Measurements from ENCODE around the gene OTOG.

OTOG gene

DNA sequence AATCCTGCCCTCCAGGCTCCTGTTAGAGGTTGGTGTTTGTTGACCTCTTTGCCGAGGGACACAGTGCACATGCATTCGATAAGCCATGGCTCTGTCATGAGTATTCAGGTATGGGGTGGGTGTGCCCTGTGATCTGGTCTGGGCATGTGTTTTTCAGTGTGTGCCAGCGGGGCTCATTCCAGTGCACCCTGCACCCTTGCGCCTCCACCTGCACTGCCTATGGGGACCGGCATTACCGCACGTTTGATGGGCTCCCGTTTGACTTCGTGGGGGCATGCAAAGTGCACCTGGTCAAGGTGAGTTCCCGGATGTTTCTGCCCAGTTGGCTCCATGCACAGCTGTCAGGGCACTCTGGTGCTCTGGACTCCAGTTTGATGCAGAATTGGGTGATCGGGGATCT lies 44.2 kb downstream of the OTOG start:
- no peak for DNase-seq

DNA sequence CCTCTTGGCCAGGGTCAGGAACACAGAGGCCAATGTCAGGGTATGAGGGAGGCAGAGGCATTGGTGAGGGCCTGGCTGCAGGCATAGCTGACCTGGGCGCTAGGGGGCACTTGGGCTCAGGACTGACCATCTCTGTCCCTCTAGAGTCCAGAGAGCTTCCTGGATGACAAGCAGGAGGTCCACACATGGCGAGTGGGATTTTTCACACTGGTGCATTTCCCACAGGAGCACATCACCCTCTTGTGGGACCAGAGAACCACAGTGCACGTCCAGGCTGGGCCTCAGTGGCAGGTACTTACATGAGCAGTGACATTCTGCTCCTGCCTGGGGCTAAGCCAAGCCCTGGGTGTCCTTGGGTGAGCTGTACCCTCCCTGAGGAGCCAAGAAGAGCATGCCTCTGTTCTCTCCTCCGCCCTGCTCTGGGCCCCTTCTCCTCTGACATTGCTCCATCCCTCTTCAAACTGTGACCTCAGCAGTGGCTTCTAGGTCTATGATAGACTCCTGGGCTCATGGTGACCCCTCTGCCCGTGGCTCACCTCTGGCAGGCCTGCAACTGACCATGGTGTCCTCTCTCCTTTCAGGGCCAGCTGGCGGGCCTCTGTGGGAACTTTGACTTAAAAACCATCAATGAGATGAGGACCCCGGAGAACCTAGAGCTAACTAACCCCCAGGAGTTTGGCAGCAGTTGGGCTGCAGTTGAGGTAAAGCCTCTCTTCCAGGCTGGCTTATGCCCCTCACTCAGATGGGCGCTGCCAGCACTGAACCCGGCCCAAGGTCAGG lies 46.6 kb downstream of the OTOG start:
- DNase-seq: no peak

DNA sequence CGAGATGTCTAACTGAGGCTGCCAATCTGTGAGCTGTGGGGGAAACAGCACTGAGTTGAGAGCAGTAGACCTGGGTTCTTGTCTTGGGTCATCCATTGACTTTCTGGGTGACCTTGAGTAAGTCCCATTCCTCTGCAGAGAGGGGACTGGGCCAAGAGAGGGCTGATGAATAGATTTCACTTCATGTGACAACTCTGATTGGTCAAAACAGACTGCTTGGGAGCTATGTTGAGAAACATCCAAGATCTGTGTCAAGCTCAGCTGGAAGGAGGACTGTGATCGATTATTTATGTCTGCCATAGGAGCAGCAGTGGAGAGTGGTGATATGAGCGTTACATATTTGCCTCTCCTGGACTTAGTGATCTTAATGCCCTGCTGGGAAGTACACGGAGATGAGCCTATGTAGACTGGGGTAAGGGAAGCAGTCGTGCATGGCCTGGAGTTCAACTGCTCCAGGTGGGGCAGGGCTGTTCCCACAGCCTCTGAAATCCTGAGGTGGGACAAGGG lies 47.7 kb downstream of the OTOG start:
- no peak for DNase-seq

DNA sequence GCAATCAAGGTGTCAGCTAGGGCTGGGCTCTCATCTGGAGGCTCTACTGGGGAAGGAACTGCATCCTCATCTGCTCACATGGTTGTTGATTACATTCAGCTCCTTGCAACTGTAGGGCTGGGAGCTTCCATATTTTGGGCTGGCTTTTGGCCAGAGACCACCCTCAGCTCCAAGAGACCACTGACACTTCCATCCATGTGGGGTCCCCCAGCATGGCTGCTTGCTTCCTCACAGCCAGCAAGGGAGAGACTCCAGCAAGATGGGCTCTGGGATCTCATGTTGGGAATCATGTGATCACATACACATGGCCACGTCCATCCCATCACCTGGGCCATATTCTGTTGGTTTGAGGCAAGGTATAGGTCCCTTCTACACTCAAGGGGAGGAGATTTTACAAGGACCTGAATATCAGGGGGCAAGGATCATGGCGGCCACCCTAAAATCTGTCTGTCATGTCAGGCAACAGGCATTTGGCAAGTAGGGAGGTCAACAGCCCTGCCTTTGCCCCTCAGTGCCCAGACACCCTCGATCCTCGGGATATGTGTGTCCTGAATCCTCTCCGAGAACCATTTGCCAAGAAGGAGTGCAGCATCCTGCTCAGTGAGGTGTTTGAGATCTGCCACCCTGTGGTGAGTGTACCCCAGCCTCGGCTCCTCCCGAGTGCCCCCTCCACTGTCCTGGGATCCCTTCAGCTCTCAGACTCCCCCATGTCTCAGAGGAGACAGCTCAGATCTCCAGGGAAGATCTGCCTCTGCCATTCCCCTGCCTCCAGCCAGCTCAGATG lies 48.7 kb downstream of the OTOG start:
- no peak for DNase-seq

DNA sequence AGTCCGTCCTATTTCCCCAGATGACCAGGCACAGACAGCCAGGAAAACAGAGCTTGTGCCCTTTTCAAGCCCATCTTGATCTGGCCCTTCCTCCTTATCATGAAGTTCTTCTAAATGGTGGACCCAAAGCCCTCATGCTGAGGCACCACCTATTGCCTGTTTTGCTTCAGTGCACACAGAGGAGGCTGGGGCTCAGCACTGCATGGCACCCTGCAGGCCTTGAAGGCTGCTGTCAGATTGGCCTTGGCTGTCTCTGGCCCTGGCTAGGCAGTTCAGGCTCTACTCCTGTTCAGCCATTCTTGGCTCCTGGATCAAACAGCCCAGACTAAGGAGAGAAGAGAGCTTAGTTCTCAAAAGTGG lies 49.2 kb downstream of the OTOG start:
- no peak for DNase-seq

DNA sequence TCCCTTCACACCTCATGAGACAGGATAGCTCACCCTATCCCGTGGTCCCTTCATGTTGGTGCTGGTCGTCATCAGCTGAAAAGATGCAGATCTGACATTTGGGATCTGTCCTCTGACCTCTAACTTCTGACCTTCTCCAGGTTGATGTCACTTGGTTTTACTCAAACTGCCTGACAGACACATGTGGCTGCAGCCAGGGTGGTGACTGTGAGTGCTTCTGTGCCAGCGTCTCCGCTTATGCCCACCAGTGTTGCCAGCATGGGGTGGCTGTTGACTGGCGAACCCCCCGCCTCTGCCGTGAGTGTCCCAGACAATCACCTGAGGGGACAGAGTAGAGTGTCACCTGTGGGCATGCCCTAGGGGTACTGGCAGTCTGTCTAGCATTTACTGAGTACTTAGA lies 49.7 kb downstream of the OTOG start:
- DNase-seq: no peak

DNA sequence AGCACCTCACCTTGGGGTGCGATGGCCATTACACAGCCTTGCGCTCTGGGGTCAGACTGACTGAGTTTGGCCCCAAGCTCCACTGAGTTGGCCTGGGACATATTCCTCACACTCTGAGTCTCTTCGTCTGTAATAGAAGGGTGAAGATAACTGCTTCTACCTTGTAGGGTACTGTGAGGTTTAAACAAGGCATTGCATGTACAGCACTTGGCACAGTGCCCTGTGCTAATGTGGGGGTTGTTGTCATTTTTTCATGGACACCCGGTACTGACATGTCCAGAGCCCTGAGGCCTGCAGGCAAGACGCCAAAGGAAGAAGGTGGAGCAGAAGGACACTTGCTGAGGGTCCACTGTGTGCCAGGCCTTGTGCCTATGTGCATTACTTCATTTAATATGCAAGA lies 50.7 kb downstream of the OTOG start:
- no peak for DNase-seq

DNA sequence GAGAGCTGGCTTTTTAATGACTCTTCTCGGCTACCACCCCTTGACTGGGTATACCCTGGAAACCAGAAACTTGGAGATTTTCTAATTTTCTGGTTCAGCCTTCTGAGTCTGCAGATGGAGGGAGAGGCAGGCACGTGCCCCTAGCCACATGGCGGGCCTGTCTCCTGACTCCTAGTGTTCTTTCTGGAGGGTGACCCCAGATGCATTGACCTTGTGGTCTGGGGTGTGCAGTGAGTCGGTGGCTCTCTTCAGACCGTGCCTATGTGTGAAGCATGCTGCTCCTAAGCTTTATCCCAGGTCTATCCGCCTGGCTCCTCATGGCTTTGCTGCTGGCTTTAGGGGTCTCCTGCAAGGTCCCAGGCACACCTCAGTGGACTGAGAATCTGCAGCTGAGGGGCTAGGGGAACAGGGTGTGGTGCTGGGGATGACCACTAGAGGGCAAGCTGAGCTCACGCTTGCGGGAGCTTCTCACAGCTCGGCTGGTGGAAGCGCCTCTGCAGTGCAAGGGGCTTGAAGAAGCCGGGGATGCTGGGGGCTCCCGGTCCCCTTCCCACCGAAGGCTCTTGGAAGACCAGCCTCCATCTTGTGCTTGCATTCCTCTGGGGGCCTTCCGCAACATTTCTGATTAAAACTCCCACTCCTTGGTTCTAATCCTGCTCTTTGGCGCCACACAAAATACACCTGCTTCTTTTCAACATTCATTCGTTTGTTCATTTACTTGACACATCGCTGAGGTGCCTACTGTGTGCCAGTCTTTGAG lies 51.8 kb downstream of the OTOG start:
- peak; percentile 42 for DNase-seq

DNA sequence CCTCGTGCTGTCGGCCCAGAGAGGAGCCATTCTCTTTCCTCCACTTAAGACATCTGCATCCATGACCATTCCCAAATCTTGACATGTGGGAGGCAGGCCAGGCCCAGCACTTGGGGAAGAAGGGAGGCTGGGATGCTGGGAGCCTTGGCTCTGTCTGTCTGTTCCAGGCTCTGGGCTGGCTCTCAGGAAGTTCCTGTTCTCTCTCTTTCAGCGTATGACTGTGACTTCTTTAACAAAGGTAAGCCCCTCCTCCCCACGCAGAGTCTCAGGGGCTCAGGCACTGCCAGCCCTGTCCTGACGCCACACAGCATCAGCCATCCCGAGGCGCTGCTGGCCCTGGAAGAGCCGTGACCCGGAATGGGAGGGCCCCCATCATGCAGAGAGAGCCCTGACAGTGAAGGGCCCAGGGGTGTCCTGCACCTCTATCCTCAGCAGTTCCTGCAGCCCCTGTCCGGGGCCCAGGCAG lies 52.4 kb downstream of the OTOG start:
- no peak for DNase-seq

DNA sequence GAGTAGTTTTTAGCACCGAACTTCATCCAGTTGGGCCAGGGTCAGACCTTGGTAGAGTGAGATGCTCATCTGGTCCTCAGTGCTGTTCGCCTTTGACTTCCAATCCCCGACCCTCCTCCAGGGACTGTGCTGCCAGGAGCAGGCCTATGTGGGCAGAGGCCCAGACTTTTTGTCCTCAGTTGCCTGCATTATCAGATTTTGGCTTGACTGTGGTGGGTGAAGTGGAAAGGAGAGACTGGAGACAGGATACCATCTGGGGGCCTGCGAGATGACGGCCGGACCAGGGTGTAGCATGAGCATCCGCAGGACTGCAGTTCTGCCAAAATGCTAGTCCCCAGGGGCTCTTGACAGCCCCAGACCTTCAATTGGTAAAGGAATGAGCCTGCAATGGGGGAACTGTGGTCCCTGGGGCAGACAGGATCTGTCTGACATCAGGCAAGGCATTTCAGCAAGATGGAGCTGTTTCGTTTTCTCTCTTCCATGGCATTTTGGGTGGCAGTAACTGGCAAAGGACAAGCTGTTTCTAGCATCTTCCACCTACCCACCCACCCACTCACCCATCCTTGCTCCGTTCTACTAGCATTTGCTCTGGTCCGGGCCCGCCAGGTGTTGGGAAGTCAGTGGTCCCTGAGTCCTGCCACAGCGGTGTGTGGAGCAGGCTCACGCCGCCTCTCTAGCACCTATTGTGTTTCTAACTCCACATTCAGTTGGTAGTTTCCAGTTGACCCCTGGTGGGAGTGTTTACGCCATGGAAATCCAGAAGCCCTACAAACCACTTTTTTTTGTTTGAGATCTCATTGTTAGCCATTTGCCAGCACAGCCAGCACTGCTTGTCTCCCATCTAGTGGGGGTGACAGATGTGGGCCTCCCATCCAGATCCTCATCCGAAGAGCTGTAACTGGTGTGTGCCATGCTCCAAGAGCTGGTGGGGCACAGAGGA lies 53.5 kb downstream of the OTOG start:
- DNase-seq: no peak

DNA sequence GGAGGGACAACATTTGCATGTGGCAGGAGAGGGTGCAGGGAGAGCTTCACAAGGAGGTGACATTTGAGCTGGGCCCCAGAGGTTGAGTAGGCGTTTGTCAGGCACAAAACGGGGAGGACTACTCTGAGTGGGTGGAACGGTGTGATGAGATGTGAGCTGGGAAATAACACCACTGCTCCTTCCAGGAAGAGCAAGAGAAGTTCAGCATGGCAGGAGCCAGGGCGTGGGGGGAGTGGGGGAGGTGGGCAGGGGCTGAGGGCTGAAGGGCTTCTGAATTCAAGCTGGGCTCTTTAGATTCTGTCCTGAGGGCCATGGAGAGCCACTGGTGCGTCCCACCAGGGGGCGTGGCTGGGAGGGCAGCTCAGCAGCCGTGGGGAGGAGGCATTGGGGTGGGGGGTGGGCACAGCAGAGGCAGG lies 54.2 kb downstream of the OTOG start:
- no peak for DNase-seq

DNA sequence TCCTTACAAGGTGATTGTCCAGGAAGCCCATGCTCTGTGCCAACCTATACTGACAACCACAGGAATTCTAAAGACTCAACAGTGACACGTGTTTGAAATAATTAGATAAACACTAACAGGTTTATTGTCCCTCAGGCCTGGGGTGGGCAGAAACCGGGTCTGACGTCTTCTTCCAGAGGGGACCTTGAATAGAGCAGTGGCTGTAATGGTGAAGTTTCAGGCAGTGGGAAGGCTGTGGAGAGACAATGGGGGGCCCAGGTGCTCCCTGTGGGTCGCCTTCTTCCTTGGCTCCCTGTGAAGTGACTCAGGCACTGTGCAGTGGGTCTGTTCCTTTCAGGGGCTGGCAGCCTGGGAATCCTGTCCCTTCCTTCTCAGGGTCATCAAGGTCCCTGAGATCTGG lies 54.6 kb downstream of the OTOG start:
- DNase-seq: no peak

DNA sequence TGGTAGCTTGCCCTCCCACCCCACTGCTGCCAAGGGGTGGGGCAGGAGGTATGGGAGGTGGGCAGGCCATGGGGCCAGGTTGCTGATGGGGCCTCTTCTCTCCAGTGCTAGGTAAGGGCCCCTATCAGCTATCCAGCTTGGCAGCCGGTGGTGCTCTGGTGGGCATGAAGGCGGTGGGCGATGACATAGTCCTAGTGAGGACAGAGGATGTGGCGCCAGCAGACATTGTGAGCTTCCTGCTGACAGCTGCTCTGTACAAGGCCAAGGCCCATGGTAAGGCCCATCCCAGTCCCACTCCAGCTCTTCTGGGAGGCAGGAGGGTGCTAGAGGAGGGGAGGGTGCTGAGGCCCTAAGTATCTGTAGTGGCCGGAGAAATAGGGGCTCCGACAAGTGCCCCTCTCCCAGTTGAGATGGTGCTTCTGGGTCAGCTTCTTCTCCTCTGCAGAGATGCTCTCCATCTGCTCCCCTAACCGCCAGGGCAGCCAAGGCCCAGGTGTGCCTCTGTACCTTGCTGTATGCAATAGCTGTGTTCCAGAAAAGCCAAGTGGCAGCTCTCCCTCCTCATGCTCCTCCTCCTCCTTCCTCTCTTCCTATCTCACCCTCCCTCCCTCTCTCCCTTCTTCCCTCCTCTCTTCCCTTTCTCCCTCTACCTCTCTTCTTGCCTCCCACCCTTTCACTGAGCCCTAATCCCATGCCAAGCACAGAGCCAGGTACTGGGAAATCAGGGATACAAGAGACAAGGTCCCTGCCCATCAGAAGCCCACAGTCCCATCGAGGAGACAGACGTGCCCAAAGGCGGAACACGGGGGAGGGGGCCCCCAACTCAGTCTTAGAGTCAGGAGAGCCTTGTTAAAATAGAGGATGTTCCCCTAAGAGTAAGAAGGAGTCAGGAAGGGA lies 55.3 kb downstream of the OTOG start:
- DNase-seq: no peak

DNA sequence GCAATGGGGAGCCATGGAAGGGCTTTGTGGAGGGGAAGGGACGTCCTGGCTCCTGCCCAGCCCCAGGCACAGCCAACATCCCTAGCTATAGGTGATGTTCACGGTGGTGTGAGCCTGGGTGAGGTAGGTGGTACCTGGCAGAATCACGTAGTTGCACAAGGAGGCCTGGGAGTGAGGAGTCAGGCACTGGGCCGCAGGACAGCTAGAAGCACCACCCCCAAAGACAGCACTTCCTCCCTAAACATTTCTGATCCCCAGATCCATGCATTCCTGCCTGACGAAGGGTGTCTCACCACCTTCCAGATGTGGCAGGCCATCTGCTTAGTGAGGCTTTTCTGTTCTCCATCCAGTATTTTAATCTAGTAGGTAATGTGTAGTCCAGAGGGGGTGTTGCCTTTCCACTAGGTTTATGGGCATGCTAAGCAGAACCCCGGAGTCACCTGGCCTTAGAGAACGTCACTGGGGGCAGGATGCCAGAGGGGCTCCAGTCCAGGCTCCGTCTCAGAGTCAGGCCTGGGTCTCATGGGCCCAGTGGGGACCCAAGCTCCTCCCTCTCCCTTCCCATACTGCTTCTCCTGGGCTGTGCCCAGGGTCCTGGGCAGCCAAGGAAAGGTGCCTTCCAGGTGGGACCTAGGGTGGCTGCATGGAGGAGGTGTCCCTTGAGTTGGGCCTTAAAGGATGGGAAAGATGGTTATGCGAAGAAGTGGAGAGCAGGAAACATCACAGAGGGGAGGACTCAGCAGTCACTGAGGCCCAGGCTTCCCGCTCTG lies 56.2 kb downstream of the OTOG start:
- no peak for DNase-seq

DNA sequence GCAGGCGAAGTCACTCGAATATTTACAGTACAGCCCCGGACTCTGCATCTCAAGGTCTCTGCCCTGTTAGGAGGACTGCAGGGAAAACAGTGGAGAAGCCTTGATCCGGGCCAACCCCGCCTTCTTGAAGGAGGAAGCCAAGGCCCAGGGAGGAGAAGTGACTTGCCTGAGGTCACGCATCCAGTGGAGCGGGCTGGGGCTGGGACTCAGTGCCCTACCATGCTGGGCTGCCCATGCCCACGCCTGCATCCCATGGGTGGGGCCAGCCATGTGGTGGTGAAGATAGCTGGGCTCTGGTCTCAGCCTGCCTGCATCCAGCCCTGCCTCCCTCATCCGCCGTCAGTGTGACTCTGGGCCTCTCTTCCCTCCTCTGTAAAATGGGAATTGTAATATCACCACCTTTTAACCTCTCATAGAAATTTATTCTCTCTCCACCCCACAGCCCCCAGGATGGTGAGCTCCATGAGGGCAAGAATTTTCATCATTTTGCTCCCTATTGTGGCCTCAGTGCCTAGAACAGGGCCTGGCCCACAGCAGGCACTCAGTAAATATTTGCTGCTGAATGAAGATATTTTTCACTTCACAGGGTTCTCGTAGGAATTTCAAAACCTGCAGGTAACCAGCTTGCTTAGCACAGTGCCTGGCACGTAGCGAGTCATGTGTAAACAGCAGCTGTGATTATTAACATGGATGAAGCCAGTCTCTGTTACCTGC lies 57.3 kb downstream of the OTOG start:
- DNase-seq: no peak

DNA sequence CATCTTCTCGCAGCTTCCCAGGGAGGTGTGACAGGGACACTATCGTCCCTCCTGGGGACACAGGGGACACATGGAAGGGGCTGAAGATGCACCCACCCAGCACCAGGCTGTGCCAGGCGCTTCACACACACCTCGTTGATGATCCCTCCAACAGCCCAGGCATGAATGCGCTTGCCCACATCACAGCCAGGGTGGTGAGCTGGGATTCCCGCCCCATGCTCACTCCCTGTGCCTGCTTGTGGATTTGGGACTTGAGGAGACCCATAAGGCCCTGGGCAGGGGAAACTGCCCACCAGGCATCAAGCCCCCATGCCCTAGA lies 57.8 kb downstream of the OTOG start:
- DNase-seq: no peak

DNA sequence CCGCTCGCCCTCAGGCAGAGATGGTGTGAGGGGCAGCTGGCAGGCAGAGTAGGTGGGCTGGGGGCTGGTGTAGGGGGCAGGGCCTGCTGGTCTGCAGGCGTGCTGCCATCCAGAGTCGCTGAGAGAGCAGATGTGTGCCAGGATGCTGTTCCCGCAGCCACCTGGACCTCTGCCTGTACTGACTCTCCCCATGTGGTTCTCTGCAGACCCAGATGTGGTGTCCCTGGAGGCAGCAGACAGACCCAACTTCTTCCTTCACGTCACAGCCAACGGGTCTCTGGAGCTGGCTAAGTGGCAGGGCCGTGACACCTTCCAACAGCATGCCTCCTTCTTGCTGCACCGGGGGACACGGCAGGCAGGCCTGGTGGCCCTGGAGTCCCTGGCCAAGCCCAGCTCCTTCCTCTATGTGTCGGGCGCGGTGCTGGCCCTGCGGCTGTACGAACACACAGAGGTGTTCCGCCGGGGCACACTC lies 58.6 kb downstream of the OTOG start:
- DNase-seq: no peak

DNA sequence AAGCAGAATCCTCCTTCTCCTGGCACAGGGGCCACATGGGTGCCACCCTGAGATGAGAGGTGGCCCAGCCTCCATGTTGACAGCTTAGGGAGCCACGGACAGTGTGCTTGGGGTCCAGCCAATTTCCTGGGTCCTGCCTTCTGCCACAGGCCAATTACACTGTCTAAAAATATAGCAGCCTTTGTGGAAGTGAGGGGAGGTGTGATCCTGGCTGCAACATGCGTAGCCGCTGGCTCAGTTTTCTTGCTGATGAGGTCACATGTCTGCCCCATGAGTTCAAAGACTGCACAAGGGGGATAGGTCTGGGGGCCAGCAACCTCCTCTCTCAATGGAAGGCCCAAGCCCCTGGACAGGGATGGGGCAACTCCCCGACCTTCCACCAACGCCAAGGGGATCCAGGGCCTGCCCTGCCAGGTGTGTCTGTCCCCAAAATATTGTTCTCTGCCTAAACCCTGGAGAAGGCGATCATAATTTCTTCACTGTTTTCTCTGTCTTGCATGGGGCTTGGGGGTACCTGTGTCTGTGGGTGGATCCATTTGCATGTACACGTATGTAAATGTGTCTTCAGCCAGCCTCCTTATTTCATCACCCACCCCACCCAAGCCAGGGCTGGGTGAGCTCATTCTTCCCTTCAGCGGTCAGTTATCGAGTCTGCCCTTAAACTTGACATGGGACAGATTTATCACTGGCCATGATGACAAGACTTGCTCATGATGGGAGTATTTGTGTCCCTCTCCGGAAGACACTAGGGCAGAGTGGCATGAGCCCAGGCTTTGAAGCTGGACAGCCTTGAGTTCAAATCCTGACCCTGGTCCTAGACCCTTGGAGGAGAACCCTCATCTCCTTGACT lies 59.4 kb downstream of the OTOG start:
- DNase-seq: no peak

DNA sequence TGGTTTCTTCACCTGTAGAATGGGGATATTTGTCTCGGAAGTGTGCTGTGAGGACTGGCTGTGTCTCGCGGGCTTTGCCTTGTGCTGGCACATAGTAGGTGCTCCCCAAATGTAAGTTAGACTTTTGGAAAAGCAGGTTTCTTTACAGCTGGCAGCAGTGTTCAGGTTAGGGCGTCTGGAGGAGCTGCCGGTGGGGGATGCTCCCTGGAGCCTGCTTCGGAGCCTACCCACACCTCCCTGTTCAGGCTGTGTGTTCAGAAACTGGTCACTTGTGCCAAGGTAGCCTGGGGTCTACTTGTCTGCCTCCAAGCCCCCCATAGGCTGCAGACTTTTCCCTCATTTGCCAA lies 60.0 kb downstream of the OTOG start:
- DNase-seq: no peak
